ENCODE measurements around the gene CBX8. TPM values are rescaled to one million over a fixed set of nuclear protein-coding genes. Genes with fewer than 3 reads are reported as not detected.

The CBX8 gene
- total RNA-seq, 1 experiment from 2014 or later: 11.3 TPM

- TSS peak; percentile 32 for BruUV-seq (replicated peaks)
- no peaks in the 10 kb centered on the region for H3K27me3 ChIP-seq (ENCODE audit: low read length)
- no peak for ATAC-seq
- H3K9ac ChIP-seq (ENCODE audit: low read length): peak overlapping the region; percentile 53
- H3K9me2 ChIP-seq (replicated peaks; ENCODE audit: low read length): no peaks in the 10 kb centered on the region
- H3K79me2 ChIP-seq (ENCODE audit: low read length): peaks cover 34% of the 10 kb centered on the region
- ChIA-PET CTCF (no interaction called here), POLR2A (ENCODE audit: unreplicated experiment) (no interaction called here)
- peak overlapping the region; percentile 92 for H3K4me3 ChIP-seq (ENCODE audit: low read length)
- intact Hi-C loops (cut with micrococcal nuclease): loop anchor here (2.0 kb wide), 1 partner anchor 18 kb away; the partner anchor contains the start of gene CBX8
- no peaks in the 10 kb centered on the region for H3F3A ChIP-seq (ENCODE audit: low read length, unreplicated experiment)
- H3K4me2 ChIP-seq (ENCODE audit: low read length): peak overlapping the region; percentile 93
- H3K27ac ChIP-seq (ENCODE audit: low read length): peak overlapping the region; percentile 17; the same call in 1 of the 2 replicates
- no peaks in the 10 kb centered on the region for H3K9me3 ChIP-seq (ENCODE audit: low read length)
- peaks cover 33% of the 10 kb centered on the region for H3K4me1 ChIP-seq (ENCODE audit: insufficient read depth, low read length)
- TF ChIP-seq EZH2 (IDR thresholded peaks at IDR 0.05; ENCODE audit: low read length, unreplicated experiment): no peak
- no peak for TF ChIP-seq EZH2phosphoT487 (IDR thresholded peaks at IDR 0.05; ENCODE audit: borderline replicate concordance, low read length)
- no peak for TF ChIP-seq CTCF (conservative IDR thresholded peaks at IDR 0.05; ENCODE audit: low read depth, low read length)
- no peak for DNase-seq
- H2AFZ ChIP-seq (ENCODE audit: low read length): peak overlapping the region; percentile 80; the same call in 1 of the 2 replicates
- H4K20me1 ChIP-seq (ENCODE audit: low read length): peaks cover 10% of the 10 kb centered on the region; the same call in 1 of the 2 replicates
- peaks cover 25% of the 10 kb centered on the region; the same call in 1 of the 2 replicates for H3K36me3 ChIP-seq (ENCODE audit: low read depth, low read length)
These were observed 17.8 kb downstream of the CBX8 start for GRCh38 chr17:79779084-79779529.

- CTCF ChIA-PET: no interaction called here
- no peaks in the 10 kb centered on the region for H3K9me3 ChIP-seq (ENCODE audit: low read length)
- no peaks in the 10 kb centered on the region for H3K9me2 ChIP-seq (replicated peaks; ENCODE audit: low read length)
- intact Hi-C loops (cut with micrococcal nuclease): loop anchor here (2.0 kb wide), 1 partner anchor 18 kb away; the partner anchor contains the start of gene CBX8
- TF ChIP-seq CTCF (conservative IDR thresholded peaks at IDR 0.05; ENCODE audit: low read depth, low read length) (no peak), EZH2phosphoT487 (IDR thresholded peaks at IDR 0.05; ENCODE audit: borderline replicate concordance, low read length) (no peak), EZH2 (IDR thresholded peaks at IDR 0.05; ENCODE audit: low read length, unreplicated experiment) (no peak)
- no peaks in the 10 kb centered on the region for H3F3A ChIP-seq (ENCODE audit: low read length, unreplicated experiment)
- ATAC-seq: peak; percentile 6; the same call in 1 of the 2 replicates
- POLR2A ChIA-PET (ENCODE audit: unreplicated experiment): interaction anchor here (0.6 kb wide), 1 partner anchor 69 kb away, joined by 3 read pairs; no protein-coding TSS in a partner anchor
- peak overlapping the region; percentile 80 for H2AFZ ChIP-seq (ENCODE audit: low read length)
- peak overlapping the region; percentile 53 for H3K9ac ChIP-seq (ENCODE audit: low read length)
- H3K4me1 ChIP-seq (ENCODE audit: insufficient read depth, low read length): peaks cover 33% of the 10 kb centered on the region
- H4K20me1 ChIP-seq (ENCODE audit: low read length): peaks cover 10% of the 10 kb centered on the region; the same call in 1 of the 2 replicates
- H3K4me2 ChIP-seq (ENCODE audit: low read length): peak overlapping the region; percentile 93
- peaks cover 34% of the 10 kb centered on the region for H3K79me2 ChIP-seq (ENCODE audit: low read length)
- H3K27me3 ChIP-seq (ENCODE audit: low read length): no peaks in the 10 kb centered on the region
- DNase-seq: peak; percentile 41
- H3K27ac ChIP-seq (ENCODE audit: low read length): no peak overlapping the region
- peaks cover 23% of the 10 kb centered on the region; the same call in 1 of the 2 replicates for H3K36me3 ChIP-seq (ENCODE audit: low read depth, low read length)
- H3K4me3 ChIP-seq (ENCODE audit: low read length): peak overlapping the region; percentile 92
- BruUV-seq (replicated peaks): no TSS peak
These were observed 18.3 kb downstream of the CBX8 start for GRCh38 chr17:79778504-79779083.
